Measurements from ENCODE around the gene EPSTI1.

Gene EPSTI1

DNA sequence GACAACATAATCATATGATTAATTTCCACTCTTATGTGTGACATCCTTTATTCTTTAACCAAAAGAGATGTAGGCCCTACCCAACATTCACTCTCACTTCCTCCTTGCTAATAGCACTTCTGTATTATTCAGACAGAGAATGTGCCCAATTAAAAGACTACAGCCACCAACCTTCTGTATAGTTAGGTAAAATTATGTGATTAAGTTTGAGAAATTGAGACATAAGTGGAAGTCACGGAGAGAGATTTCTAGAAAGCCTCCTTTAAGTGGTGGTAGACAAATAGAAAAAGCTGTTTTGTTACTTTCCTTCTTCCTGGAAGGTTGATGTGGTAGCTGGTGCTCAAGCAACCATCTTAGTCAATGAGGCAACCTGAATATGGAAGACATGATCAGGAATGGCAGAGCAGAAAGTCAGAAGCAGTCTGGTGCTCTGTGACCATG, 14.8 kb downstream of the EPSTI1 start:
- DNase-seq (no peak), ATAC-seq (replicated peaks) (no peak)
- no peak overlapping the region for H3K4me3 Mint-ChIP-seq
- peak overlapping the region in 1 of 2 donors; percentile 78 for H3K27ac Mint-ChIP-seq
- H3K4me1 Mint-ChIP-seq (ENCODE audit: low read depth in 2 of 2), result peaks cover 7 to 9% of the 10 kb centered on the region in 2 donors
- H3K9me3 Mint-ChIP-seq, result no peaks in the 10 kb centered on the region
- H3K27me3 Mint-ChIP-seq, result no peaks in the 10 kb centered on the region
- peaks cover 4% of the 10 kb centered on the region for H3K36me3 Mint-ChIP-seq (ENCODE audit: insufficient read depth)

DNA sequence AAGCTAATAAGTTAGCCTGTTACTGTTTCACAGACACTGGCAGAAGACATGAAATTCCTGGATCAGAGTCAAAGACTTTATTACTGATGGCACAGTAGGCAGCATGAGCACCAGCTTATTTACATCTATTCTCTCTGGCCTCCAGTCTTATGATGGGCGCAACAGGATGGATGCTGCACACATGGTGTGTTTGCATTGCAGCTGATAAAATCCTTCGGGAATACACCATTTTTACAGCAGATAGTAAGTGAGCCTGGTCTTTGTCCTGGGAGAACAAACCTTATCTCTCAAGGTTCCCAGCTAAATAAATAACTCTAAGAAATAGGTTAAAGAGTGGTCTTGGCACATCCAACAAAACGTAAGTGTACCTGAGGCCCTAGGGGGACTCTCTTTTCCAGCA, 16.0 kb downstream of the EPSTI1 start:
- H3K4me3 Mint-ChIP-seq, result no peak overlapping the region
- H3K4me1 Mint-ChIP-seq (ENCODE audit: low read depth in 2 of 2), result peaks cover 4 to 13% of the 10 kb centered on the region in 2 donors
- H3K36me3 Mint-ChIP-seq (ENCODE audit: insufficient read depth), result peaks cover 4% of the 10 kb centered on the region
- H3K27ac Mint-ChIP-seq, result no peak overlapping the region
- DNase-seq (no peak), ATAC-seq (replicated peaks) (no peak)
- H3K27me3 Mint-ChIP-seq, result no peaks in the 10 kb centered on the region
- H3K9me3 Mint-ChIP-seq, result no peaks in the 10 kb centered on the region

DNA sequence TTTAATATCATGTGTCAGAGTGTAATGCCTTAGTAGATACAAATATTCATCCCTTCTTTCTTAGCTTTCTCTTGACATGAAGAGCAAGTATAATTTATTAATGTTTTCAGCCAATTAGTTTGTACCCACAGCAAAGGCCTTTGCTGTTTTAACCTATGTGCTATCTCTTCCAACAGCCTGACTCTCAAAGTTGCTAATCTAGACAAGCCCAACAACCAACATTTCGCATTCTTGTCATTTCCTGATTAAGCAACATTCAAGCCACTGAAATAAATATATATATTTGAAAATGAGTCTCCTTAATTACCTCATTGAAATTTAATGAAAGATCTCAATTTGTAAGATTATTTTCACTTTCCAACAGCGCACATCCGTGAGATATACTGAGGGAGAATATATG, 18.5 kb downstream of the EPSTI1 start:
- H3K9me3 Mint-ChIP-seq, result no peaks in the 10 kb centered on the region
- no peaks in the 10 kb centered on the region for H3K27me3 Mint-ChIP-seq
- no peak for DNase-seq
- no peak for ATAC-seq (replicated peaks)
- H3K4me3 Mint-ChIP-seq, result no peak overlapping the region
- H3K36me3 Mint-ChIP-seq (ENCODE audit: insufficient read depth), result peaks cover 3% of the 10 kb centered on the region
- peaks cover 10 to 24% of the 10 kb centered on the region in 2 donors for H3K4me1 Mint-ChIP-seq (ENCODE audit: low read depth in 2 of 2)
- H3K27ac Mint-ChIP-seq, result no peak overlapping the region

DNA sequence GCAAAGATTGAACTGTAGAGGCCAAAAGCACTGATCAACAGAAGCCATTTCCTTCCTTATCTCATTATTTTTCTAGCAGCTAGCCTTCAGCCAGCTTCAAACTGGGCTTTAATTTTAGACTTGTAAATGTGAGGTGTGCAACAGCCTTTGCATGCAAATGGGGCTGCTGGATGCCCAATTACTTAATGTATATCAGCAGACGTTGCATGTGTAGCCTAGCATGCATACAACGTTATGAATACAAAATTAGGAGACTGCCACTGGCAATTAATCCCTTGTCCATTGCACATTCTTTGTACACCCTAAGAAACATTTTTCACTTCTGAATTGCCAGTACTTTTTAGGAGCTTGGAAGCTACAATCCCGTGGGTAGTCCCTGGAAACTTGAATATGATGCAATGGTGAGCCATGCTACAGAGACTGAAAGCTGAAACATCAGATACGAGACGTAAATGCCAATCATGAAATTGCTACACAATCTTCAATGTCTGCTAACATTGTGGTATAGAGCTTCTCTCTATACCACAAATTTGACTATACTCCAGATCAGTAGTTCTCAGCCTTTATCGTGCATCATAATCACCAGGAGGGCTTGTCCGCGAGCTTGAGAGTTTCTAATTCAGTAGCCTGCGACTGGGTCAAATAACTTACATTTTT, 20.2 kb downstream of the EPSTI1 start:
- Mint-ChIP-seq H3K4me3 (no peak overlapping the region), H3K36me3 (ENCODE audit: insufficient read depth) (peaks cover 3% of the 10 kb centered on the region)
- ATAC-seq (replicated peaks), result no peak

GRCh38 chr13:42970824-42971690, 21.0 kb downstream of the EPSTI1 start:
- DNase-seq, result peak; percentile 28 to 47 (median 36)
- H3K27me3 Mint-ChIP-seq, result no peaks in the 10 kb centered on the region
- H3K4me1 Mint-ChIP-seq (ENCODE audit: low read depth in 2 of 2), result peaks cover 10 to 20% of the 10 kb centered on the region in 2 donors
- no peaks in the 10 kb centered on the region for H3K9me3 Mint-ChIP-seq
- peak; percentile 82 for ATAC-seq (replicated peaks)
- no peak overlapping the region for H3K4me3 Mint-ChIP-seq
- peaks cover 3% of the 10 kb centered on the region for H3K36me3 Mint-ChIP-seq (ENCODE audit: insufficient read depth)
- peak overlapping the region in 1 of 2 donors; percentile 81 for H3K27ac Mint-ChIP-seq

More for the DNA sequence above, 20.2 kb downstream of the EPSTI1 start:
- no peaks in the 10 kb centered on the region for H3K27me3 Mint-ChIP-seq
- H3K27ac Mint-ChIP-seq, result peak overlapping the region in 1 of 2 donors; percentile 81
- H3K4me1 Mint-ChIP-seq (ENCODE audit: low read depth in 2 of 2), result peaks cover 10 to 20% of the 10 kb centered on the region in 2 donors
- H3K9me3 Mint-ChIP-seq, result no peaks in the 10 kb centered on the region
- no peak for DNase-seq

DNA sequence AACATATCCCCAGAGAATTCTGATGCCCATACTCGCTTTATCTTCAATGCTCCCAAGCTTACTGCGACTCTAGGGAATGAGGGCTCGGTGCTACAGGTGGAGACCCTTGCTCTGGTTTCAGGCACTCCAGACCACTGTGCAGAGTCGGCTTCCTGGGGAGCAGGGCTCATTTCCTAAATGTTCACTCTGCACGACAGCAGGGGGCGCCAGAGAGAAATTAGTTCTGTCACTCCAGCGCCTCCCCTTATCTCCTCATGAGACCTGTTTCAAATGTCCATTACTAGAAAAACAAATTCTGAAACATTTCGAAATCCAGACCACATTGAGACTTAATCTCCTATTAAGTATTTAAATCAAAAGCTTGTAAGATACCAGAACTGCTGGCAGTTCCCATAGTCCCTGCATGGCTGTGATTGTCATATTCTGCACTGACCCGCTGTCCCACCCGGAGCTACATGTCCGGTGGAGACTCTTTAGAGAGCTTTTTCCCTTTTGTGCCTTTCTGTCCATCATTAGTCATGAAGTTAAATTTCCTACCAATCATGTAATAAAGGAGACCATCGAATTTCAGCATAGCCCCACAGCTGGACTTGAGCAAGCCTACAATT, 22.4 kb downstream of the EPSTI1 start:
- Mint-ChIP-seq H3K27me3 (no peaks in the 10 kb centered on the region), H3K36me3 (ENCODE audit: insufficient read depth) (peaks cover 3% of the 10 kb centered on the region), H3K9me3 (no peaks in the 10 kb centered on the region), H3K4me1 (ENCODE audit: low read depth in 2 of 2) (peaks cover 10 to 20% of the 10 kb centered on the region in 2 donors), H3K27ac (peak overlapping the region in 1 of 2 donors; percentile 71), H3K4me3 (peak overlapping the region in 1 of 2 donors; percentile 3)
- ATAC-seq (replicated peaks) (peak; percentile 90), DNase-seq (peak; percentile 76 to 83 (median 79))

DNA sequence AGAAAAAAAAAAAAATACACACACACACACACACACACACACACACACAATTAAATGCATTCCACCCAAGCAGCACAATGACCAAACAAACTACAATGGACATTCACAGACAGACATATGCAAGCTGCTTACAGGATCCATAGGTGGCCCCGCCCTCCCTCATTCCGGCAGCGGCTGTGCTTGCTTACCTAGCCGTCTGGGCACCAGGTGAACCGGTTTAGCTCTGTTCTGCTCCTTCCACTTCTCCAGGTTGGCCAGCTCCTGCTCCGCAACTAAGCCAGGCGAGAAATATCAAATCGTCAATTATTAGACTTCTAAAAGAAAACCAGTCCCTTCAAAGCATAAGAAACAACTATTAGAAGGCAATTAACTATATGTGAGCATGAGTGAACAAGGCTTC, 23.1 kb downstream of the EPSTI1 start:
- Mint-ChIP-seq H3K36me3 (ENCODE audit: insufficient read depth) (peaks cover 3% of the 10 kb centered on the region), H3K9me3 (no peaks in the 10 kb centered on the region), H3K4me1 (ENCODE audit: low read depth in 2 of 2) (peaks cover 10 to 20% of the 10 kb centered on the region in 2 donors), H3K27me3 (no peaks in the 10 kb centered on the region), H3K27ac (no peak overlapping the region), H3K4me3 (no peak overlapping the region)
- no peak for ATAC-seq (replicated peaks)
- DNase-seq, result no peak

GRCh38 chr13:42967660-42968059, 24.4 kb downstream of the EPSTI1 start:
- H3K27me3 Mint-ChIP-seq, result no peaks in the 10 kb centered on the region
- no peak for DNase-seq
- peaks cover 10 to 20% of the 10 kb centered on the region in 2 donors for H3K4me1 Mint-ChIP-seq (ENCODE audit: low read depth in 2 of 2)
- peaks cover 13% of the 10 kb centered on the region for H3K36me3 Mint-ChIP-seq (ENCODE audit: insufficient read depth)
- no peaks in the 10 kb centered on the region for H3K9me3 Mint-ChIP-seq
- no peak overlapping the region for H3K4me3 Mint-ChIP-seq
- ATAC-seq (replicated peaks), result no peak
- peak overlapping the region in 1 of 2 donors; percentile 9 for H3K27ac Mint-ChIP-seq

GRCh38 chr13:42965281-42965680, 26.8 kb downstream of the EPSTI1 start:
- Mint-ChIP-seq H3K27ac (no peak overlapping the region), H3K4me3 (no peak overlapping the region), H3K9me3 (no peaks in the 10 kb centered on the region), H3K27me3 (no peaks in the 10 kb centered on the region), H3K4me1 (ENCODE audit: low read depth in 2 of 2) (peaks cover 7 to 8% of the 10 kb centered on the region in 2 donors), H3K36me3 (ENCODE audit: insufficient read depth) (peaks cover 23% of the 10 kb centered on the region)
- ATAC-seq (replicated peaks) (no peak), DNase-seq (no peak)

- DNase-seq, result no peak
- Mint-ChIP-seq H3K4me1 (ENCODE audit: low read depth in 2 of 2) (peaks cover 5 to 6% of the 10 kb centered on the region in 2 donors), H3K36me3 (ENCODE audit: insufficient read depth) (peaks cover 23% of the 10 kb centered on the region), H3K27ac (no peak overlapping the region), H3K27me3 (no peaks in the 10 kb centered on the region), H3K9me3 (no peaks in the 10 kb centered on the region), H3K4me3 (no peak overlapping the region)
- no peak for ATAC-seq (replicated peaks)
Measured at GRCh38 chr13:42964761-42965161, 27.3 kb downstream of the EPSTI1 start.

DNA sequence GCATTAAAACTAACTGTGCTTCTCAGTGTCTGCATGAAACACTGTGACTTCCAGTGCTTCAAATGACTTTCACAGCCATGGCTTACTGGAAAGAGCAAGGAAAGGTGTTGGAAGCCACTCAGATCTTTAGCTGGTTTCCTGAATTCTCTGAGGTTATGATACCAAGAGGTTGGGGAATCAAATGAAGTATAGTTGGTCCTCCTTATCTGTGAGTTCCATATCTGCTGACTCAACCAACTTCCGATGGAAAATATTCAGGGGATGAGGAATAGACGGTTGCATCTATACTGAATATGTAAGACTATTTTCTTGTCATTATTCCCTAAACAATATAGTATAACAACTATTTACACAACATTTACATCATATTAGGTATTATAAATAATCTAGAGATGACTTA, 32.4 kb downstream of the EPSTI1 start:
- Mint-ChIP-seq H3K27ac (no peak overlapping the region), H3K36me3 (ENCODE audit: insufficient read depth) (peaks cover 35% of the 10 kb centered on the region), H3K27me3 (no peaks in the 10 kb centered on the region), H3K4me3 (no peak overlapping the region), H3K9me3 (no peaks in the 10 kb centered on the region), H3K4me1 (ENCODE audit: low read depth in 2 of 2) (peaks cover 1 to 11% of the 10 kb centered on the region in 2 donors)
- ATAC-seq (replicated peaks) (no peak), DNase-seq (no peak)

GRCh38 chr13:42957881-42958280, 34.2 kb downstream of the EPSTI1 start:
- no peaks in the 10 kb centered on the region for H3K27me3 Mint-ChIP-seq
- peaks cover 1 to 11% of the 10 kb centered on the region in 2 donors for H3K4me1 Mint-ChIP-seq (ENCODE audit: low read depth in 2 of 2)
- peaks cover 31% of the 10 kb centered on the region for H3K36me3 Mint-ChIP-seq (ENCODE audit: insufficient read depth)
- DNase-seq (no peak), ATAC-seq (replicated peaks) (no peak)
- H3K27ac Mint-ChIP-seq, result no peak overlapping the region
- no peaks in the 10 kb centered on the region for H3K9me3 Mint-ChIP-seq
- no peak overlapping the region for H3K4me3 Mint-ChIP-seq

DNA sequence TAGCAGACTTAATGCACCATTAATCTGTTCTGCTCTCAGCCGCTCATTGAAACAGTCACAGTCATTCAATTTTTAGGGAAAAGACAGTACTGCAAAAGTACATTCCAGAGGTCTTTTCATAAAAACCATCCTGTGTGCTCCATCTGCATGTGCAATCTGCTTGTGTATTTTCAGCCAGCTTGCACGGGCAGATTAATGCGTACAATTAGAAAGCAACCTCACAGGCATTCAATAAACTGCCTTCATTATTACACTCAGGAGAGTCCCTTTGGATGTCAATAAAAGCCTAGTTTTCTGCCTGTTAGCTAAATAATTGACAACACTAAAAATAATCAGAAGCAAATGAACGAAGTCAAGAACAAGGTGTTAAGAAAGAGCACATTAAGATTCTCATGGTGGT, 41.9 kb downstream of the EPSTI1 start:
- peaks cover 42% of the 10 kb centered on the region for H3K36me3 Mint-ChIP-seq (ENCODE audit: insufficient read depth)
- H3K27me3 Mint-ChIP-seq, result no peaks in the 10 kb centered on the region
- no peak overlapping the region for H3K27ac Mint-ChIP-seq
- H3K4me3 Mint-ChIP-seq, result no peak overlapping the region
- H3K9me3 Mint-ChIP-seq, result no peaks in the 10 kb centered on the region
- DNase-seq (no peak), ATAC-seq (replicated peaks) (no peak)
- H3K4me1 Mint-ChIP-seq (ENCODE audit: low read depth in 2 of 2), result peaks cover 1 to 3% of the 10 kb centered on the region in 2 donors

All from effector memory CD8-positive, alpha-beta T cell (primary cell).